Measurements from ENCODE around the gene CCR4.

- TF ChIP-seq CTCF (IDR thresholded peaks at IDR 0.05; ENCODE audit: low read length) (no peak), EZH2phosphoT487 (IDR thresholded peaks at IDR 0.05; ENCODE audit: low read length) (no peak), EZH2 (optimal IDR thresholded peaks at IDR 0.05; ENCODE audit: low read depth, low read length) (no peak)
Measured at GRCh38 chr3:32998631-32999451, 47.4 kb downstream of the CCR4 start.

All from MM.1S (cell line).